Panc1 (cell line): Measurements from ENCODE around the gene KDM4B. TPM values are rescaled to one million over a fixed set of nuclear protein-coding genes. Genes with fewer than 3 reads are reported as not detected.

Experiments used
- ATAC-seq: fragments of 200-7000 bp; cut with Tn5 transposase; 2 replicates; pipeline ENCODE4 v1.9.1; 2020; ENCODE audit warnings: mild to moderate bottlenecking, moderate library complexity
- BruUV-seq: library from RNA; stranded (reverse); fragments of 400-500 nt; replicated peaks from 2 replicates; lab custom pipeline; 2021; lab: Mats Ljungman, UMichigan
- CTCF ChIA-PET: fragments of 300-600 bp; sonication (Branson Sonifier 250); formaldehyde crosslinking; loops from one replicate; lab custom pipeline; 2022; ENCODE audit warnings: antibody characterized with exemption; lab: Charles Lee
- POLR2A ChIA-PET: fragments of 300-600 bp; sonication (Branson Sonifier 250); formaldehyde crosslinking; loops from one replicate; lab custom pipeline; 2022; ENCODE audit warnings: antibody characterized with exemption; lab: Charles Lee
- DNase-seq: peaks from one replicate; pipeline ENCODE4 v3.0.0-alpha.2; 2010; ENCODE audit warnings: low read depth, low spot score
- H3K27ac ChIP-seq: 2 replicates; pipeline ENCODE4 v1.5.1; 2011; ENCODE audit warnings: mild to moderate bottlenecking, low read length, inconsistent platforms
- H3K27me3 ChIP-seq: fragments of 200-500 bp; sonication (Bioruptor generic); 2 replicates; pipeline ENCODE4 v1.6.0; 2014; ENCODE audit warnings: low read length, inconsistent platforms; ENCODE audit not compliant: control insufficient read depth, insufficient read depth
- H3K36me3 ChIP-seq: fragments of 200-500 bp; sonication (Bioruptor generic); 2 replicates; pipeline ENCODE4 v1.5.1; 2014; ENCODE audit warnings: inconsistent platforms, mild to moderate bottlenecking, low read length, moderate library complexity; ENCODE audit not compliant: control insufficient read depth, insufficient read depth
- H3K4me1 ChIP-seq: 2 replicates; pipeline ENCODE4 v1.5.1; 2011; ENCODE audit warnings: inconsistent platforms, mild to moderate bottlenecking, low read length, moderate library complexity; ENCODE audit not compliant: control insufficient read depth, insufficient read depth
- H3K4me3 ChIP-seq, 2 experiments: 2 replicates each; pipeline ENCODE4 v1.5.1; 2011 to 2012; ENCODE audit warnings: low read depth in 2 of 2, low read length in 2 of 2, mild to moderate bottlenecking in 2 of 2, inconsistent platforms in 1 of 2, moderate library complexity in 1 of 2
- H3K9me3 ChIP-seq: fragments of 200-500 bp; sonication (Bioruptor generic); 2 replicates; pipeline ENCODE4 v1.5.1; 2014; ENCODE audit warnings: low read depth, mild to moderate bottlenecking, inconsistent platforms, low read length, moderate library complexity; ENCODE audit not compliant: control insufficient read depth, insufficient read depth
- CTCF ChIP-seq: fragments of 450-650 bp; IDR thresholded peaks from 2 replicates; pipeline ENCODE4 v1.5.1; 2017; ENCODE audit warnings: mild to moderate bottlenecking
- POLR2AphosphoS5 ChIP-seq: IDR thresholded peaks from 2 replicates; pipeline ENCODE4 v1.6.1; 2012; ENCODE audit warnings: mild to moderate bottlenecking, low read depth, low read length, moderate library complexity
- REST ChIP-seq, 2 experiments: IDR thresholded peaks; 2 replicates each; pipeline ENCODE4 v1.6.1; 2011 to 2012; ENCODE audit warnings: low read depth in 2 of 2, control low read depth in 1 of 2, low read length in 1 of 2, mild to moderate bottlenecking in 1 of 2, moderate library complexity in 1 of 2; ENCODE audit not compliant: insufficient read depth in 1 of 2
- SIN3A ChIP-seq: IDR thresholded peaks from 2 replicates; pipeline ENCODE4 v1.6.1; 2012; ENCODE audit warnings: low read depth, mild to moderate bottlenecking, low read length, moderate library complexity, borderline replicate concordance; ENCODE audit not compliant: insufficient read depth
- TCF7L2 ChIP-seq: IDR thresholded peaks from 2 replicates; pipeline ENCODE4 v1.6.1; 2011; ENCODE audit warnings: mild to moderate bottlenecking, low read depth, low read length, inconsistent platforms
- in situ Hi-C: cut with HindIII; loops from 2 replicates; pipeline ENCODE4 v1.10.0; 2016; ENCODE audit warnings: low sequenced_read_pairs, low pct_unique_long_range_greater_than_20kb
- intact Hi-C: fragments of 100-400 bp; cut with micrococcal nuclease; formaldehyde crosslinking; loops from one replicate; pipeline ENCODE4 v1.10.0; 2022; ENCODE audit not compliant: unreplicated experiment
- total RNA-seq: library from RNA; stranded (reverse); gene quantifications from one replicate; pipeline ENCODE4 v1.2.1, GENCODE V29; 2021; ENCODE audit not compliant: unreplicated experiment

KDM4B gene
- total RNA-seq, 1 experiment from 2014 or later: 18.4 TPM

GRCh38 chr19:5153601-5154128 is 184.8 kb downstream of the KDM4B start:
- no TSS peak for BruUV-seq
- no peaks in the 10 kb centered on the region for H3K4me1 ChIP-seq
- ChIA-PET CTCF (no interaction called here), POLR2A (no interaction called here)
- H3K27ac ChIP-seq: no peak overlapping the region
- no peaks in the 10 kb centered on the region for H3K36me3 ChIP-seq
- no peak overlapping the region for H3K4me3 ChIP-seq
- peak; percentile 18; the same call in 1 of the 2 replicates for ATAC-seq
- intact Hi-C loops (no loop called here), in situ Hi-C loops (no loop called here)
- no peak for DNase-seq
- H3K27me3 ChIP-seq: no peaks in the 10 kb centered on the region
- no peaks in the 10 kb centered on the region for H3K9me3 ChIP-seq
- TF ChIP-seq POLR2AphosphoS5 (no peak), TCF7L2 (no peak), CTCF (no peak), SIN3A (no peak)

- in situ Hi-C loops (no loop called here), intact Hi-C loops (no loop called here)
- ChIA-PET CTCF (interaction anchor here (0.5 to 0.6 kb wide), 3 partner anchors 26 to 365 kb away, joined by 3 to 10 read pairs (median 3); no protein-coding TSS in a partner anchor), POLR2A (no interaction called here)
- peak; percentile 79 for ATAC-seq
- BruUV-seq: no TSS peak
- DNase-seq: no peak
- no peaks in the 10 kb centered on the region for H3K27me3 ChIP-seq
- H3K36me3 ChIP-seq: no peaks in the 10 kb centered on the region
- no peak overlapping the region for H3K4me3 ChIP-seq
- no peak overlapping the region for H3K27ac ChIP-seq
- TF ChIP-seq CTCF (peak; percentile 79), SIN3A (no peak)
- no peaks in the 10 kb centered on the region for H3K4me1 ChIP-seq
- H3K9me3 ChIP-seq: no peaks in the 10 kb centered on the region
Measured at GRCh38 chr19:5154129-5154798, 185.4 kb downstream of the KDM4B start.

GRCh38 chr19:5154799-5155426 is 186.0 kb downstream of the KDM4B start:
- POLR2A ChIA-PET: no interaction called here
- H3K9me3 ChIP-seq: no peaks in the 10 kb centered on the region
- no peak overlapping the region for H3K4me3 ChIP-seq
- no peaks in the 10 kb centered on the region for H3K36me3 ChIP-seq
- in situ Hi-C loops: no loop called here
- no peaks in the 10 kb centered on the region for H3K27me3 ChIP-seq
- no peak for DNase-seq
- CTCF ChIA-PET: interaction anchor here (0.5 to 0.6 kb wide), 3 partner anchors 25 to 365 kb away, joined by 3 to 10 read pairs (median 3); no protein-coding TSS in a partner anchor
- no peaks in the 10 kb centered on the region for H3K4me1 ChIP-seq
- H3K27ac ChIP-seq: no peak overlapping the region
- intact Hi-C loops: loop anchor here (5.0 kb wide), 1 partner anchor 108 kb away; no protein-coding TSS in a partner anchor
- no TSS peak for BruUV-seq
- ATAC-seq: no peak
- TF ChIP-seq POLR2AphosphoS5 (no peak), TCF7L2 (no peak), SIN3A (no peak), REST (IDR thresholded peaks at IDR 0.05; ENCODE audit: insufficient read depth in 1 of 2, low read depth in 2 of 2, low read length in 1 of 2) (no peak), CTCF (no peak)
